ENCODE results near the gene ATAD3A.
A peak's percentile ranks its signal among the peaks of the same experiment; 100 is the strongest.

The ATAD3A gene

GRCh38 chr1:1541956-1542765, 30.2 kb downstream of the ATAD3A start:
- no peak for TF ChIP-seq POLR2AphosphoS5 (IDR thresholded peaks at IDR 0.05; ENCODE audit: low read depth)
- TF ChIP-seq, protein P1, sequence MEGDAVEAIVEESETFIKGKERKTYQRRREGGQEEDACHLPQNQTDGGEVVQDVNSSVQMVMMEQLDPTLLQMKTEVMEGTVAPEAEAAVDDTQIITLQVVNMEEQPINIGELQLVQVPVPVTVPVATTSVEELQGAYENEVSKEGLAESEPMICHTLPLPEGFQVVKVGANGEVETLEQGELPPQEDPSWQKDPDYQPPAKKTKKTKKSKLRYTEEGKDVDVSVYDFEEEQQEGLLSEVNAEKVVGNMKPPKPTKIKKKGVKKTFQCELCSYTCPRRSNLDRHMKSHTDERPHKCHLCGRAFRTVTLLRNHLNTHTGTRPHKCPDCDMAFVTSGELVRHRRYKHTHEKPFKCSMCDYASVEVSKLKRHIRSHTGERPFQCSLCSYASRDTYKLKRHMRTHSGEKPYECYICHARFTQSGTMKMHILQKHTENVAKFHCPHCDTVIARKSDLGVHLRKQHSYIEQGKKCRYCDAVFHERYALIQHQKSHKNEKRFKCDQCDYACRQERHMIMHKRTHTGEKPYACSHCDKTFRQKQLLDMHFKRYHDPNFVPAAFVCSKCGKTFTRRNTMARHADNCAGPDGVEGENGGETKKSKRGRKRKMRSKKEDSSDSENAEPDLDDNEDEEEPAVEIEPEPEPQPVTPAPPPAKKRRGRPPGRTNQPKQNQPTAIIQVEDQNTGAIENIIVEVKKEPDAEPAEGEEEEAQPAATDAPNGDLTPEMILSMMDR (IDR thresholded peaks at IDR 0.05; ENCODE audit: insufficient read depth, low read length): no peak
- no peak for TF ChIP-seq GABPA (IDR thresholded peaks at IDR 0.05; ENCODE audit: low read depth)
- TF ChIP-seq SPI1 (IDR thresholded peaks at IDR 0.05; ENCODE audit: borderline replicate concordance, low read depth): no peak
- no peak for TF ChIP-seq REST (IDR thresholded peaks at IDR 0.05; ENCODE audit: insufficient replicate concordance, low read depth)
- no peak overlapping the region for H3K27ac ChIP-seq (replicated peaks)
- no peaks in the 10 kb centered on the region for H3K27me3 ChIP-seq (ENCODE audit: insufficient read depth, poor library complexity, severe bottlenecking)
- no peak for DNase-seq (ENCODE audit: low read depth in 1 of 2, low spot score in 1 of 2)
- H3K4me3 ChIP-seq (replicated peaks; ENCODE audit: insufficient read depth, low read length): no peak overlapping the region

GRCh38 chr1:1542766-1543705, 31.1 kb downstream of the ATAD3A start:
- Histone ChIP-seq H3K27ac (replicated peaks) (no peak overlapping the region), H3K4me3 (replicated peaks; ENCODE audit: insufficient read depth, low read length) (no peak overlapping the region), H3K27me3 (ENCODE audit: insufficient read depth, poor library complexity, severe bottlenecking) (no peaks in the 10 kb centered on the region)
- no peak for DNase-seq (ENCODE audit: low read depth in 1 of 2, low spot score in 1 of 2)
- TF ChIP-seq POLR2AphosphoS5 (IDR thresholded peaks at IDR 0.05; ENCODE audit: low read depth) (peak; percentile 3; the same call in 1 of the 2 replicates), REST (IDR thresholded peaks at IDR 0.05; ENCODE audit: insufficient replicate concordance, low read depth) (no peak), SPI1 (IDR thresholded peaks at IDR 0.05; ENCODE audit: borderline replicate concordance, low read depth) (no peak), GABPA (IDR thresholded peaks at IDR 0.05; ENCODE audit: low read depth) (no peak)
- TF ChIP-seq, protein P1 (IDR thresholded peaks at IDR 0.05; ENCODE audit: insufficient read depth, low read length): no peak

GRCh38 chr1:1543706-1544099, 31.7 kb downstream of the ATAD3A start:
- Histone ChIP-seq H3K27me3 (ENCODE audit: insufficient read depth, poor library complexity, severe bottlenecking) (no peaks in the 10 kb centered on the region), H3K27ac (replicated peaks) (no peak overlapping the region), H3K4me3 (replicated peaks; ENCODE audit: insufficient read depth, low read length) (no peak overlapping the region)
- TF ChIP-seq POLR2AphosphoS5 (IDR thresholded peaks at IDR 0.05; ENCODE audit: low read depth) (no peak; the same call in 1 of the 2 replicates), SPI1 (IDR thresholded peaks at IDR 0.05; ENCODE audit: borderline replicate concordance, low read depth) (no peak), REST (IDR thresholded peaks at IDR 0.05; ENCODE audit: insufficient replicate concordance, low read depth) (no peak), GABPA (IDR thresholded peaks at IDR 0.05; ENCODE audit: low read depth) (no peak)
- no peak for DNase-seq (ENCODE audit: low read depth in 1 of 2, low spot score in 1 of 2)
